Vagina (tissue), 2 donors: ENCODE measurements around the gene CBFA2T3. TPM values are rescaled to one million over a fixed set of nuclear protein-coding genes. Genes with fewer than 3 reads are reported as not detected.

Source experiments
- DNase-seq, 2 donors: peaks; one replicate each; pipeline ENCODE4 v3.0.0-alpha.2; 2017; ENCODE audit errors: extremely low spot score in 2 of 2
- H3K27ac ChIP-seq: fragments of 200-600 bp; sonication (generic); one replicate; pipeline ENCODE4 v1.5.1; 2019
- H3K27me3 ChIP-seq: fragments of 200-600 bp; sonication (generic); one replicate; pipeline ENCODE4 v1.5.1; 2019
- H3K36me3 ChIP-seq, 2 donors: fragments of 200-600 bp; sonication (generic); one replicate each; pipeline ENCODE4 v1.5.1; 2017 to 2019
- H3K4me1 ChIP-seq: fragments of 200-600 bp; sonication (generic); one replicate; pipeline ENCODE4 v1.5.1; 2019
- H3K4me3 ChIP-seq, 2 donors: fragments of 200-600 bp; sonication (generic); 1 replicate in 1 of 2; 2 replicates in 1 of 2; pipeline ENCODE4 v1.5.1; 2016 to 2019
- H3K9me3 ChIP-seq: fragments of 200-600 bp; sonication (generic); one replicate; pipeline ENCODE4 v1.5.1; 2019
- CTCF ChIP-seq, 3 experiments: fragments of 450-650 bp in 2 of 3; fragments of 200-600 bp in 1 of 3; sonication (generic) in 1 of 3; IDR thresholded peaks; one replicate each; pipeline ENCODE4 v1.5.1; 2017 to 2019; ENCODE audit warnings: antibody characterized with exemption in 3 of 3, mild to moderate bottlenecking in 2 of 3, moderate library complexity in 2 of 3
- POLR2A ChIP-seq, 2 donors: fragments of 450-650 bp; IDR thresholded peaks; one replicate each; pipeline ENCODE4 v1.6.1; 2017; ENCODE audit warnings: antibody characterized with exemption in 2 of 2, mild to moderate bottlenecking in 2 of 2, moderate library complexity in 2 of 2
- POLR2AphosphoS5 ChIP-seq, 2 donors: sonication (generic); formaldehyde crosslinking; IDR thresholded peaks; one replicate each; pipeline ENCODE4 v1.9.0; 2017; ENCODE audit warnings: antibody characterized with exemption in 2 of 2, mild to moderate bottlenecking in 2 of 2, low read depth in 1 of 2; ENCODE audit not compliant: insufficient read depth in 1 of 2
- intact Hi-C: fragments of 100-400 bp; cut with DNase I; formaldehyde crosslinking; loops from one replicate; pipeline ENCODE4 v1.15.1; 2023
- total RNA-seq: library from RNA; depleted of rRNA; stranded (reverse); fragments of >200 nt; gene quantifications from one replicate; pipeline ENCODE4 v1.2.3, GENCODE V29; 2016

The CBFA2T3 gene
- total RNA-seq, 1 donor from 2014 or later: 2.7 TPM

- H3K36me3 ChIP-seq: no peaks in the 10 kb centered on the region
- peak overlapping the region in 1 of 2 donors; percentile 7 for H3K4me3 ChIP-seq
- TF ChIP-seq CTCF (IDR thresholded peaks at IDR 0.05) (no peak), POLR2AphosphoS5 (IDR thresholded peaks at IDR 0.05; ENCODE audit: insufficient read depth in 1 of 2, low read depth in 1 of 2) (no peak), POLR2A (IDR thresholded peaks at IDR 0.05) (no peak)
- H3K4me1 ChIP-seq: peaks cover 17% of the 10 kb centered on the region
- H3K9me3 ChIP-seq: no peaks in the 10 kb centered on the region
- intact Hi-C loops: no loop called here
- no peak for DNase-seq
- no peak overlapping the region for H3K27ac ChIP-seq
- no peaks in the 10 kb centered on the region for H3K27me3 ChIP-seq
Measured at GRCh38 chr16:88881007-88881615, 95.9 kb downstream of the CBFA2T3 start.

DNA sequence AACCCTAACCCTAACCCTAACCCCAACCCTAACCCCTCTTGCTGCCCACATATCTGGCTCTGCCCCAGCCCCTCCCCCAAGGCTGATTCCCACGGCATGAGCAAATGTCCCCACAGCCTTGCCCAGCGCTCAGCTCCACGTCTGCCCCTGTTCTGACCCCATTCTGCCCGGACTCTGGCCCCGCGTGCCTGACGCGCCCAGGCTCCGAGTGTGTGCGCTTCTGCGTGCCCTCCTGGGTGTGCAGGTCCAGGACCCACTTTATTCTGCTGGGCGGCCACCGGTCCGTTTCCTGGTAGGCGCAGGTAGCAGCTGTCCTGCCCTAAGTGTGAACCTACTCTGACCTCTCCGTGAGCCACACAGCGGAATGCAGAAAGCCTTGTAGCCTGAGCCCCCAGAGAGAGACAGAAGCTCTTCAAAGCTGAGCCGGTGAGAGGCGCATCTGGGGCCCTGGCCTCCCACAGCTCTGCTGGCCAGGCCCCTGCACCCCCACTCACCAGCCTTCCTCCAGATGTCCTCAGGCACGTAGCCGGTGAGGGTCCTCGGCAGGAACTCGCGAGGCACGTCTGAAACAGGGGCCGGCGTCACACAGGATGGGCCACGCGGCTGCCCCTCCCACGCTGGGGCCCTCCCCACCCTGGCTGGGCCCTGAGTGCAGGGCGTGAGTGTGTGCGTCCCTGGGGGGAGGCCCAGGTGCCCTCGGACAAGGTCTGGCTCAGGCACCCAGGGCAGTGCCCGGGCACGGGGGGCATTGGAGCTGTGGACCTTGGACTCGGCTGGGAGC lies 96.6 kb downstream of the CBFA2T3 start:
- no peak for DNase-seq
- Histone ChIP-seq H3K9me3 (no peaks in the 10 kb centered on the region), H3K27ac (no peak overlapping the region), H3K4me3 (no peak overlapping the region), H3K36me3 (no peaks in the 10 kb centered on the region), H3K27me3 (no peaks in the 10 kb centered on the region), H3K4me1 (peaks cover 17% of the 10 kb centered on the region)
- TF ChIP-seq POLR2A (IDR thresholded peaks at IDR 0.05) (no peak), CTCF (IDR thresholded peaks at IDR 0.05) (no peak), POLR2AphosphoS5 (IDR thresholded peaks at IDR 0.05; ENCODE audit: insufficient read depth in 1 of 2, low read depth in 1 of 2) (no peak)
- intact Hi-C loops: no loop called here

- Histone ChIP-seq H3K27me3 (no peaks in the 10 kb centered on the region), H3K9me3 (no peaks in the 10 kb centered on the region), H3K4me1 (peaks cover 17% of the 10 kb centered on the region), H3K27ac (no peak overlapping the region), H3K36me3 (no peaks in the 10 kb centered on the region), H3K4me3 (no peak overlapping the region)
- no peak for TF ChIP-seq POLR2AphosphoS5 (IDR thresholded peaks at IDR 0.05; ENCODE audit: insufficient read depth in 1 of 2, low read depth in 1 of 2)
- TF ChIP-seq CTCF (IDR thresholded peaks at IDR 0.05): no peak
- TF ChIP-seq POLR2A (IDR thresholded peaks at IDR 0.05): no peak
- no peak for DNase-seq
- intact Hi-C loops: no loop called here
Measured at GRCh38 chr16:88879788-88880055, 97.3 kb downstream of the CBFA2T3 start.

DNA sequence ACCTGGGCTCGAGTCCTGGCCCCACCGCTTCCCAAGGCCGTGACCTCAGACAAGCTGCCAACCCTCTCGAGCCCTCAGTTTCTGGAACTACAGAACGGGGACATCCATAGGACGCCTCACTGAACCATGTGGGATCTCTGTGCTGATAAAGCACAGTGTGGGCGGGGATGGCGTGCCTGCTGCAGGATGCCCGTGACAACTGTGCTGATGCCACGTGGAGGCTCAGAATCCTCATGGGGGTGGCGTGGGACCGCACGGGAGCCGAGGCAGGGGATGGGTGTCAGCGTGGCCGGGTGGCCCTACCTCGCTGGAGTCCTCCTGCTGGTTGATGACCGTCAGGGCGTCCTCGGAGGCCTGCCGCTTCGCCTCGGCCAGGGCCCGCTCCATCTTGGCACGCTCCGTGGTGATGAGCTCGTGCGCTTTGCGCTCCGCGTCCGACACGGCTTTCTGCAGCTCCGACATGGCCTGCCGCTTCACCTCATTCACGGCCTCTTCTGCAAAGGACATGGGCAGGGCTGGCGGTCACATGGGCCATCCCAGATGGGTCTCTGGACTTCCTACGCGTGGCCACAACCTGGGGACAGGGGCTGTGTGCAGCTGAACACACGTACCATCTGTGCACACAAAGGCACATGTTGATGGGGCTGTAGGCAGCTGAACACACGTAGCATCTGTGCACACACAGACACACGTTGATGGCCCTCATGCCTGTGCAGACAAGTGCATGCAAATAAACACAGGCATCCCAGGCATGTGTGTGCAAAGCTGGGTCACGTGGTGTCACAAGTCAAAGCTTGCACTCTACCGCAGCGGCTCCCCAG lies 97.8 kb downstream of the CBFA2T3 start:
- Histone ChIP-seq H3K27me3 (no peaks in the 10 kb centered on the region), H3K4me3 (no peak overlapping the region), H3K27ac (no peak overlapping the region), H3K9me3 (no peaks in the 10 kb centered on the region), H3K36me3 (no peaks in the 10 kb centered on the region), H3K4me1 (peaks cover 17% of the 10 kb centered on the region)
- no peak for DNase-seq
- intact Hi-C loops: no loop called here
- no peak for TF ChIP-seq CTCF (IDR thresholded peaks at IDR 0.05)
- TF ChIP-seq POLR2A (IDR thresholded peaks at IDR 0.05): no peak
- no peak for TF ChIP-seq POLR2AphosphoS5 (IDR thresholded peaks at IDR 0.05; ENCODE audit: insufficient read depth in 1 of 2, low read depth in 1 of 2)
